ENCODE results near the gene SERPINA4. TPM values are rescaled to one million over a fixed set of nuclear protein-coding genes. Genes with fewer than 3 reads are reported as not detected.

Gene SERPINA4
- total RNA-seq, 2 donors from 2014 or later: not detected

- ATAC-seq (no peak), DNase-seq (no peak)
- H3K4me3 Mint-ChIP-seq: no peak overlapping the region
- no peaks in the 10 kb centered on the region for H3K9me3 ChIP-seq (ENCODE audit: control insufficient read depth, low read length, poor library complexity, severe bottlenecking)
- no peaks in the 10 kb centered on the region for H3K36me3 Mint-ChIP-seq (ENCODE audit: low read depth)
- H3K4me1 Mint-ChIP-seq: no peaks in the 10 kb centered on the region
- no peak overlapping the region for H3K27ac Mint-ChIP-seq
- peaks cover 30% of the 10 kb centered on the region for H3K27me3 Mint-ChIP-seq
Observed at GRCh38 chr14:94547726-94548125, 13.5 kb upstream of the SERPINA4 start.

DNA sequence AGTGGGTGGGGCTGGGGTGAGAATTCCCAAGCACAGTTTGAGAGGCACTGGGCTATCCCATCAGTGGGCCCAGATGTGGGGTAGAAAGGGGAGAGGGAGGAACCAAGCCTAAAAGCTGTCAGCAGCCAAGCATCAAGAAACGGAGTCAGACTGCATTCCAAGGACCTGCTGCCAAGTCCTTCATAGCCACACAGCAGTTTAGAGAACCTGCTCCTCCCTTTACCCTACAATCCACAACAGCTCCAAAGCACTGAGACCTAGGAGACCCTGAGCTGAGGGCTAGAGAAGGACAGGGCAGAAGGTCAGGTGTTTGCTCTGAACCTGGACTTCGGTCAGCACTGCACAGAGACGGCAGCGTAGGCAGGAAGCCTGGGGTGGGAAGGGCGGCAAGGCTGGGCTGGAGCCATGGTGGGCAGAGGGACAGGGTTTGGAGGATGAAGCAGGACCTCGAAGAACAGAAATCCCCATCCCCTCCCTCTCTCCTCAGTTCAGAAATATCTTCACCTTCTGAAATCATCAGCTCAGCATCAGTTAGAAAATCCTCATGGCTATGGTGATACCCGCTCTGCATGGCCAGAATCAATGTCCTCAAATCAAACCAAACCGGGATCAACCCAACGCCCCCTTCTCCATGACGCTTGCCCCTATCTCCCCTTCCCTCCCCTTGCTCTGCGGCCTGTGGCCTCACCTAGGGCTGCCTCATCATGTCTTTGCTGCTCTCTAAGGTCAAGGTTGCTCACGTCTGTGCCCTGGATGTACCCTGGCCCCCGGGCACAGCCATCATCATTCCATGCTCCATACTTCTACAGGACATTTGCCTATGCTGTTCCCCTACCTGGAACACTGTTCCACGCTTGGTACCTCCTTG lies 12.9 kb upstream of the SERPINA4 start:
- Mint-ChIP-seq H3K27me3 (peaks cover 32% of the 10 kb centered on the region), H3K36me3 (ENCODE audit: low read depth) (no peaks in the 10 kb centered on the region), H3K27ac (no peak overlapping the region), H3K4me1 (no peaks in the 10 kb centered on the region), H3K4me3 (no peak overlapping the region)
- no peak for ATAC-seq
- no peak for DNase-seq
- no peaks in the 10 kb centered on the region for H3K9me3 ChIP-seq (ENCODE audit: control insufficient read depth, low read length, poor library complexity, severe bottlenecking)

DNA sequence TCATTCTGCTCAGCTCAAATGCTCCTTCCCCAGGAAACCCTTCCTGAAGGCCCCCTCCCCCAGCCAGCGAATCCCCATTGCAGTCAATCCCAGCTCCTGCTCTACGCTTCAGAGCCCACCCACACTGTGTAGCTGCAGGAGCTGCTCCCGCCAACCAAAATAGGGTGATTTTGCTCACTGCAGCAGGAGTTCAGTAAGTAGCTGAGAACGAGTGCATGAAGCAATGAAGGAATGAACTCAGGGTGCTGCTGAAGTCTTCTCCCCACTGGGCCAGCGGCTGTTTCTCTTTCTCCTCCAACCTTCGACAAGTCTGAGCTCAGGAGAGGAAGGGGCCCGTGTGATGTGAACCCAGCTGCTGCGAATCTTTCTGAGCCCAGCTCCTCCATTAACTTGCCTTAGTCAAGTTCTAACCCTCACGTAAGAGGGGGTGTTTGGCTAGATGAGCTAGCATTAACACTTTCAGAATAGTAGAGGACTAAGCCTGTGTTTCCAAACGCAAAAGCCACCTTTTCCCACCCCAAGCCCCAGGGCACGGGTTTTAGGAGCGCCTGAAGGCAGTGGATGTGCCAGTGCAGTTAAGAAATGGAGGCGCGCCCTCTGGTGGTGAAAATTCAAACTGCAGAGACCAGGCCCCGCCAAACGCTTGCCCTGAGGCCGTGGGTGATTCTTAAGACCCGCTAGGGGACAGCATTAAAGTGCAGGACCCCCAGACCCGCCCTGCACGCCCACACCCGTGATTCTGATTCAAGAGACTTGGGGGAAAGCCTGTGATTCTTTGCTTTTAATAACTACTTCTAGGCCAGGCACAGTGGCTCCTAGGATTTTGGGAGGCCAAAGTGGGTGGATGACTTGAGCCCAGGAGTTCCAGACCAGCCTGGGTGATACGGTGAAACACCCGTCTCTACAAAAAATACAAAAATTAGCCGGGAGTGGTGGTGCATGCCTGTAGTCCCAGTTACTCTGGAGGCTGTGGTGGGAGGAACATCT lies 11.9 kb upstream of the SERPINA4 start:
- H3K9me3 ChIP-seq (ENCODE audit: control insufficient read depth, low read length, poor library complexity, severe bottlenecking): no peaks in the 10 kb centered on the region
- Mint-ChIP-seq H3K27me3 (peaks cover 38% of the 10 kb centered on the region), H3K36me3 (ENCODE audit: low read depth) (no peaks in the 10 kb centered on the region), H3K27ac (no peak overlapping the region), H3K4me1 (no peaks in the 10 kb centered on the region), H3K4me3 (no peak overlapping the region)
- peak; percentile 18 to 53 (median 24) for DNase-seq
- ATAC-seq: peak; percentile 64

GRCh38 chr14:94550041-94550440 lies 11.2 kb upstream of the SERPINA4 start:
- Mint-ChIP-seq H3K36me3 (ENCODE audit: low read depth) (no peaks in the 10 kb centered on the region), H3K4me1 (no peaks in the 10 kb centered on the region)

GRCh38 chr14:94555991-94556390 lies 5.3 kb upstream of the SERPINA4 start:
- H3K27me3 Mint-ChIP-seq: peaks cover 35% of the 10 kb centered on the region
- no peak overlapping the region for H3K27ac Mint-ChIP-seq
- no peaks in the 10 kb centered on the region for H3K4me1 Mint-ChIP-seq
- no peak overlapping the region for H3K4me3 Mint-ChIP-seq
- no peaks in the 10 kb centered on the region for H3K36me3 Mint-ChIP-seq (ENCODE audit: low read depth)
- no peak for ATAC-seq
- no peaks in the 10 kb centered on the region for H3K9me3 ChIP-seq (ENCODE audit: control insufficient read depth, low read length, poor library complexity, severe bottlenecking)
- no peak for DNase-seq

More at GRCh38 chr14:94550041-94550440, 11.2 kb upstream of the SERPINA4 start:
- H3K27me3 Mint-ChIP-seq: peaks cover 38% of the 10 kb centered on the region
- no peak overlapping the region for H3K4me3 Mint-ChIP-seq
- H3K27ac Mint-ChIP-seq: no peak overlapping the region
- DNase-seq (no peak), ATAC-seq (no peak)
- no peaks in the 10 kb centered on the region for H3K9me3 ChIP-seq (ENCODE audit: control insufficient read depth, low read length, poor library complexity, severe bottlenecking)

DNA sequence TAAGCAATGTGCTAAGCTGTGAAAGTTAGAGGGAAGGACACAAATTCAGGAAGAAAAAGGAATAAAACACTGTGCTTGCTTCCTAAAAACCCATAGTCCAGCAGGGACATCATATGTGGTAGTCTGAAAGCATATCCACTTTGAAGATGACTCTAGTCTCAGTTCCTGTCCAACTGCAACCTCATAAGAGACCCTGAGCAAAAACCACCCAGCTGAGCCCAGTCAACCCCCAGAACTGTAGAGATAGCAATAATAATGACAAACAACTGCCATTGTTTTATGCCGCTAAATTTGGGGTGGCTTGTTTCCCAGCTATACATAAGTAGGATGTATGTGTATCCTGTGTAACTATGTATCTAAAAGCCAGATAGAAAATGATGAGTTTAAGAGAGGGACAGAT lies 3.9 kb upstream of the SERPINA4 start:
- no peak for DNase-seq
- H3K4me3 Mint-ChIP-seq: no peak overlapping the region
- no peaks in the 10 kb centered on the region for H3K4me1 Mint-ChIP-seq
- no peaks in the 10 kb centered on the region for H3K9me3 ChIP-seq (ENCODE audit: control insufficient read depth, low read length, poor library complexity, severe bottlenecking)
- H3K36me3 Mint-ChIP-seq (ENCODE audit: low read depth): no peaks in the 10 kb centered on the region
- peaks cover 37% of the 10 kb centered on the region for H3K27me3 Mint-ChIP-seq
- no peak overlapping the region for H3K27ac Mint-ChIP-seq
- no peak for ATAC-seq

DNA sequence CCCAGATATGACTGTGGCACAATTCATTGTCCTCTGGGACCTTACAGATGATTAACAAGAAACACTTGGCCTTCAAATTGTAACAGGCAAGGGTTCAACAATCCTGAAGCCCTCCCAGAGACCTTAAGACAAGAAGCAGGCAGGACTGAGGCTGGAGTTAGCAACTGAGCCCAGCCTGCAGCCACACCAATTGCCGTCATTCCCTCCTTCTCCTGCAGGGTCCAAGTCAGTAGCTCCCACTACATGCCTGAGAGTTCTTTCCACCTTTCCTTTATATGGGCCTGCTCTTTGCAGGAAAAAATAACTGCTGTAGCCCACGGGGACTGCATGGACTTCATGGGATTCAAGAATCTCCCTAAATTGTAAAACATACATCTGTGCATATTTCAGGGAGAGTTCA lies 2.4 kb upstream of the SERPINA4 start:
- DNase-seq (no peak), ATAC-seq (no peak)
- Mint-ChIP-seq H3K4me1 (no peaks in the 10 kb centered on the region), H3K27ac (no peak overlapping the region), H3K27me3 (peaks cover 30% of the 10 kb centered on the region), H3K4me3 (no peak overlapping the region), H3K36me3 (ENCODE audit: low read depth) (no peaks in the 10 kb centered on the region)
- no peaks in the 10 kb centered on the region for H3K9me3 ChIP-seq (ENCODE audit: control insufficient read depth, low read length, poor library complexity, severe bottlenecking)

GRCh38 chr14:94559638-94560290 lies 1.5 kb upstream of the SERPINA4 start:
- H3K9me3 ChIP-seq (ENCODE audit: control insufficient read depth, low read length, poor library complexity, severe bottlenecking): no peaks in the 10 kb centered on the region
- no peak for ATAC-seq
- DNase-seq: no peak
- no peak overlapping the region for H3K27ac Mint-ChIP-seq
- H3K4me1 Mint-ChIP-seq: no peaks in the 10 kb centered on the region
- no peak overlapping the region for H3K4me3 Mint-ChIP-seq
- peaks cover 30% of the 10 kb centered on the region for H3K27me3 Mint-ChIP-seq
- no peaks in the 10 kb centered on the region for H3K36me3 Mint-ChIP-seq (ENCODE audit: low read depth)

- H3K36me3 Mint-ChIP-seq (ENCODE audit: low read depth): no peaks in the 10 kb centered on the region
- H3K4me3 Mint-ChIP-seq: no peak overlapping the region
- ATAC-seq (no peak), DNase-seq (no peak)
- H3K9me3 ChIP-seq (ENCODE audit: control insufficient read depth, low read length, poor library complexity, severe bottlenecking): no peaks in the 10 kb centered on the region
- H3K27ac Mint-ChIP-seq: no peak overlapping the region
- no peaks in the 10 kb centered on the region for H3K4me1 Mint-ChIP-seq
- H3K27me3 Mint-ChIP-seq: peaks cover 30% of the 10 kb centered on the region
Observed at GRCh38 chr14:94560291-94560665, 964 bp upstream of the SERPINA4 start.

DNA sequence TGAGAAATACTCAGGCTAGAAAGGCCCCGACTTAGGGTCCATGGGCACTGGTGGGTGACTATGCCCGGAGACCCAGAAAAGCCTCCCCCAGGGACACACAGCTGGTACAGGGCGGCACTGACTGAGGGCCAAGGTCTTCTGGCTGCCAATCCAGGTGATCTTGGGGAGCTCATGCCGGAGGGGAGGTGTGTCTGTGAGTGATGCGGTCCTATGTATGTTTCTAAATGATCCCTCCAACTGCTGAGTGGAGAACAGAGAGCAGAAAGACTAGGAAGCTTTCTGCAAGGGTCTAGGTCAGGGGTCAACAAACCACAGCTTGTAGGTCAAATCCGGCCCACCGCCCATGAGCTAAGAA lies 391 bp downstream of the SERPINA4 start:
- H3K27me3 Mint-ChIP-seq: peaks cover 29% of the 10 kb centered on the region
- DNase-seq (no peak), ATAC-seq (no peak)
- H3K4me1 Mint-ChIP-seq: no peaks in the 10 kb centered on the region
- H3K9me3 ChIP-seq (ENCODE audit: control insufficient read depth, low read length, poor library complexity, severe bottlenecking): no peaks in the 10 kb centered on the region
- no peak overlapping the region for H3K4me3 Mint-ChIP-seq
- H3K27ac Mint-ChIP-seq: no peak overlapping the region
- no peaks in the 10 kb centered on the region for H3K36me3 Mint-ChIP-seq (ENCODE audit: low read depth)

DNA sequence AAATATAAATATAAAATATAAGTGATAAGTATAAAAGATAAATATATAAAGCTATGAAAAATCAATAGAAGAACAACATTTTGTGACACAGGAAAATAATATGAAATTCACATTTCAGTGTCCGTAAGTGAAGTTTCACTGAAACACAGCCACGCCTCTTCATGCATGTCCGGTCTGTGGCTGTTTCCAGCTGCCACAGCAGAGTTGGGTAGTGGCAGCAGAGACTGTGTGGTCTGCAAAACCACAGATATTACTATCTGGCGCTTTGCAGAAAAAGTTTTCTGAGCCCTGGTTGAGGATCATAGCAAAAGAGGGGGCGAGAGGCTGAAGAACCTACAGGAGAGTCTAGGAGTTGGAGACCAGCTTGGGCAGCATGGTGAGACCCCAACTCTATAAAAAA lies 780 bp downstream of the SERPINA4 start:
- no peak overlapping the region for H3K4me3 Mint-ChIP-seq
- H3K9me3 ChIP-seq (ENCODE audit: control insufficient read depth, low read length, poor library complexity, severe bottlenecking): no peaks in the 10 kb centered on the region
- H3K27me3 Mint-ChIP-seq: peaks cover 25% of the 10 kb centered on the region
- H3K27ac Mint-ChIP-seq: no peak overlapping the region
- no peak for DNase-seq
- no peak for ATAC-seq
- no peaks in the 10 kb centered on the region for H3K36me3 Mint-ChIP-seq (ENCODE audit: low read depth)
- no peaks in the 10 kb centered on the region for H3K4me1 Mint-ChIP-seq

GRCh38 chr14:94562941-94563883 lies 2.0 kb downstream of the SERPINA4 start:
- no peak for DNase-seq
- no peak for ATAC-seq
- Mint-ChIP-seq H3K27ac (no peak overlapping the region), H3K36me3 (ENCODE audit: low read depth) (no peaks in the 10 kb centered on the region), H3K4me3 (no peak overlapping the region), H3K27me3 (peaks cover 35% of the 10 kb centered on the region), H3K4me1 (no peaks in the 10 kb centered on the region)
- no peaks in the 10 kb centered on the region for H3K9me3 ChIP-seq (ENCODE audit: control insufficient read depth, low read length, poor library complexity, severe bottlenecking)
